IPS-15b (cell line): ENCODE results near the gene NT5C1A.

Experiments used
- H3K27me3 ChIP-seq: one replicate; pipeline ENCODE4 v1.6.1; 2013; ENCODE audit warnings: low read length; ENCODE audit not compliant: control insufficient read depth, insufficient read depth
- H3K36me3 ChIP-seq: one replicate; pipeline ENCODE4 v1.6.1; 2013; ENCODE audit warnings: low read length; ENCODE audit not compliant: control insufficient read depth, insufficient read depth
- H3K4me1 ChIP-seq: one replicate; pipeline ENCODE4 v1.6.1; 2013; ENCODE audit warnings: mild to moderate bottlenecking, low read length; ENCODE audit not compliant: control insufficient read depth, insufficient read depth
- H3K4me3 ChIP-seq: one replicate; pipeline ENCODE4 v1.5.1; 2013; ENCODE audit warnings: low read depth, low read length
- H3K9ac ChIP-seq: one replicate; pipeline ENCODE4 v1.6.1; 2013; ENCODE audit warnings: low read depth, mild to moderate bottlenecking, low read length
- H3K9me3 ChIP-seq: one replicate; pipeline ENCODE4 v1.6.1; 2013; ENCODE audit warnings: mild to moderate bottlenecking, low read length; ENCODE audit not compliant: control insufficient read depth, insufficient read depth

The NT5C1A gene

GRCh38 chr1:39646232-39647081 is 25.4 kb downstream of the NT5C1A start:
- Histone ChIP-seq H3K9me3 (no peaks in the 10 kb centered on the region), H3K36me3 (no peaks in the 10 kb centered on the region), H3K27me3 (peaks cover 50% of the 10 kb centered on the region), H3K9ac (no peak overlapping the region), H3K4me1 (peaks cover 3% of the 10 kb centered on the region), H3K4me3 (peak overlapping the region; percentile 22)

- no peak overlapping the region for H3K9ac ChIP-seq
- H3K36me3 ChIP-seq: no peaks in the 10 kb centered on the region
- peaks cover 3% of the 10 kb centered on the region for H3K4me1 ChIP-seq
- H3K4me3 ChIP-seq: no peak overlapping the region
- peaks cover 57% of the 10 kb centered on the region for H3K27me3 ChIP-seq
- H3K9me3 ChIP-seq: no peaks in the 10 kb centered on the region
Measured at GRCh38 chr1:39645411-39646043, 26.4 kb downstream of the NT5C1A start.

DNA sequence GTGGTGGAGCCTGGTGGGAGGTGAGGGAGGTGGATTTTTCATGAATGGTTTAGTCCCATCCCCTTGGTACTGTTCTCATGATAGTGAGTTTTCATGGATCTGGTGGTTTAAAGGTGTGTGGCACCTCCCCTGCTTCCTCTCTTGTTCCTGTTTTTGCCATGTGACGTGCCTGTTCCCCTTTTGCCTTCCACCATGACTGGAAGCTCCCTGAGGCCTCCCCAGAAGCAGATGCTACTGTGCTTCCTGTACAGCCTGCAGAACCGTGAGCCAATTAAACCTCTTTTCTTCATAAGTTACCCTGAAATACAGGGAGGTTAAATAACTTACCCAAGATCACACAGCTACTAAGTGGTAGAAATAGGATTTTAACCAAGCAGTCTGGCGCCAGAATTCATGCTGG is 28.2 kb downstream of the NT5C1A start:
- Histone ChIP-seq H3K36me3 (no peaks in the 10 kb centered on the region), H3K4me1 (peaks cover 3% of the 10 kb centered on the region), H3K9me3 (no peaks in the 10 kb centered on the region), H3K9ac (no peak overlapping the region), H3K27me3 (peaks cover 63% of the 10 kb centered on the region), H3K4me3 (no peak overlapping the region)

GRCh38 chr1:39642796-39643195 is 29.1 kb downstream of the NT5C1A start:
- H3K4me1 ChIP-seq: peaks cover 3% of the 10 kb centered on the region

DNA sequence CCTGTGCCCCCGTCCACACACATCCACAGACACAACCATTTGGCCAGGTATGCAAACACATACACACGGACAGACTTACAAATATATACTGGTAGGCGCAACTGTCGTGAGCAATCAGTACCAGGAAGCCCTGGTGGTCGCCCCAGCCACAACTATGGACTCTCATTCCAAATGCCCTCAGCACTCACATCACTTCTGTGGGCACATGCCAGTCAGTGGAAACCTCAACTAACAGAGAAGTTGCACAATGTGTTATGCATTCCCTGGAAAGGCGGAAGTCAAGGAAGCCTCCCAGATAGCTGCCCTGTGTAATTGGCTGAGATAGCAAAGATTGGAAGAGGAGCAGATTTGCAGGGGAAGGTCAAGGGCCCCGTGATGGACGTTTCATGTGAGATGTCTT is 31.0 kb downstream of the NT5C1A start:
- Histone ChIP-seq H3K4me3 (no peak overlapping the region), H3K36me3 (no peaks in the 10 kb centered on the region), H3K4me1 (no peaks in the 10 kb centered on the region), H3K27me3 (peaks cover 74% of the 10 kb centered on the region), H3K9ac (no peak overlapping the region), H3K9me3 (no peaks in the 10 kb centered on the region)

More at GRCh38 chr1:39642796-39643195, 29.1 kb downstream of the NT5C1A start:
- H3K4me3 ChIP-seq: no peak overlapping the region
- H3K9me3 ChIP-seq: no peaks in the 10 kb centered on the region
- no peaks in the 10 kb centered on the region for H3K36me3 ChIP-seq
- H3K9ac ChIP-seq: no peak overlapping the region
- peaks cover 66% of the 10 kb centered on the region for H3K27me3 ChIP-seq

DNA sequence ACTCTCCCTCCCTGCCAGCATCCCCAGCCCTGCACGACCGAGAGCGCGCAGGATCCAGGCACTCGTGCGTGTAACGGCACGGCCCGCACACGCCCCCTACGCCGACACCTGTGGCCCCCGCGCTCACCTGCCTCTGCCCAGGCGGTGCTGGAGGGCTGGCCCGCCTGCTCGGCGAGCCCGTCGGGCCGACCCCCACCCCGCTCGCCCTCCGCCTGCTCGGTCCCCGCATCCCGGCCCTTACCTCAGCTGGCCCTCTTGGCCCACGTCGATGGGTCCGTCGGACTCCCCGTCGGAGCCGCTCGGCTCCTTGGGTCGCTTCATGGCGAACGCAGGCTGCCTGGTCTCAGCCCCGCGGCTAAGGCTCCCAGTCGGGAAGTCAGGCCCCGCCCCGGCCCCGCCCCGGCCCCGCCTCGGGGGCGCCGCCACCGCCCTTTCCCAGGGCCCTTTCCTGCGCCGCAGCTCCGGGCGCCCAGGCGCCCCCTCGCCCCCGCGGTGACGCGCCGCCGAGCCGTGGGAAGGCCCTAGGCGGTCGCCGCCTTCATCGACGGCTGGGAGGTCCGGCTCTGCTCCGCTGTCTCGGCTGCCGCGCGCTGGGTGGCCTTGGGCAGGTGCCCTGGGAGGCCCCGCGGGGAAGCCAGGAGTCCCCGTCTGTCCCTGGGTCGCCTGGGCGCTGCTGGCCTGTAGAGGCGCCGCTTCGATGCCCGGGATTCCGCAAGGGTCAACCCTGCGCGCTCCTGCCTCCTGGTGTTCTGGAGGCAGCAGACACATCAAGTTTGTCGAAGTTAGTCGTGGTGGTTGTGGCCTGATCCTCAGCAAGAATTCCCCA is 32.4 kb downstream of the NT5C1A start, which contains the start of gene HEYL:
Gene HEYL, minus strand, starts transcription at position 339 of the 826 bp plus-strand sequence. Its CDS starts 18 bp downstream, at position 321.
- Histone ChIP-seq H3K9ac (no peak within 1 kb of the TSS), H3K27me3 (peaks cover 82% of the 10 kb centered on the region)

GRCh38 chr1:39638965-39639304 is 33.0 kb downstream of the NT5C1A start:
- Histone ChIP-seq H3K9me3 (no peaks in the 10 kb centered on the region), H3K27me3 (peaks cover 82% of the 10 kb centered on the region), H3K36me3 (no peaks in the 10 kb centered on the region), H3K9ac (no peak overlapping the region), H3K4me1 (no peaks in the 10 kb centered on the region), H3K4me3 (peak overlapping the region; percentile 62)

More for the DNA sequence above, 32.4 kb downstream of the NT5C1A start, which contains the start of gene HEYL:
- no peaks in the 10 kb centered on the region for H3K9me3 ChIP-seq
- H3K36me3 ChIP-seq: no peaks in the 10 kb centered on the region
- no peaks in the 10 kb centered on the region for H3K4me1 ChIP-seq
- peak within 1 kb of the TSS; percentile 62 for H3K4me3 ChIP-seq

DNA sequence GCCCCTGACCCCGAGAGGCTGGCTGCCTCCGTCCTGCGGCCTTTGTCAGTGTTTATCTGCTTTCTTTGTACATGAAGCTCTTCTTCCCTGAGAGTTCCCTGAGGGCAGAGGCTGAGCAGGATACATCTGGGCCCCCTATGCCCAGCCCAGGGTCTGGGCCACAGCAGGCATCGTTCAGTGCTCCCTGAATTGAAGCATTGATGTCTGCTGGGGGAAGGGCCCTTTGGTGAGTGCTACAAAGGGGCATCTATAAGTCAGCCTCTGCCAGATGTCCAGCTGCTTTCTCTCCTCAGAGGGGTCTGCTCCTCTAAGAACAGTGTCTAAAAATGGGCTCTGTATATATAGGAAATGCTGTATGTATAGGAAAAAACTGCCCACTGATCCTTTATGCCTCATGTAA is 34.5 kb downstream of the NT5C1A start:
- Histone ChIP-seq H3K27me3 (peaks cover 80% of the 10 kb centered on the region), H3K36me3 (no peaks in the 10 kb centered on the region), H3K9ac (no peak overlapping the region), H3K4me1 (no peaks in the 10 kb centered on the region), H3K4me3 (no peak overlapping the region), H3K9me3 (no peaks in the 10 kb centered on the region)

- H3K9ac ChIP-seq: no peak overlapping the region
- H3K36me3 ChIP-seq: no peaks in the 10 kb centered on the region
- no peak overlapping the region for H3K4me3 ChIP-seq
- H3K4me1 ChIP-seq: no peaks in the 10 kb centered on the region
- H3K9me3 ChIP-seq: no peaks in the 10 kb centered on the region
- H3K27me3 ChIP-seq: peaks cover 87% of the 10 kb centered on the region
Measured at GRCh38 chr1:39635871-39636210, 36.1 kb downstream of the NT5C1A start.

- Histone ChIP-seq H3K36me3 (no peaks in the 10 kb centered on the region), H3K27me3 (peaks cover 87% of the 10 kb centered on the region), H3K9me3 (no peaks in the 10 kb centered on the region), H3K9ac (no peak overlapping the region), H3K4me1 (no peaks in the 10 kb centered on the region), H3K4me3 (no peak overlapping the region)
Measured at GRCh38 chr1:39635205-39635870, 36.6 kb downstream of the NT5C1A start.

GRCh38 chr1:39633422-39633821 is 38.5 kb downstream of the NT5C1A start:
- H3K27me3 ChIP-seq: peaks cover 80% of the 10 kb centered on the region
- no peaks in the 10 kb centered on the region for H3K36me3 ChIP-seq
- no peaks in the 10 kb centered on the region for H3K4me1 ChIP-seq
- no peak overlapping the region for H3K9ac ChIP-seq
- H3K4me3 ChIP-seq: peak overlapping the region; percentile 50
- H3K9me3 ChIP-seq: no peaks in the 10 kb centered on the region
